ENCODE results near the gene CD180. TPM values are rescaled to one million over a fixed set of nuclear protein-coding genes. Genes with fewer than 3 reads are reported as not detected.

CD180 gene
- total RNA-seq, 1 donor: not detected

- DNase-seq (ENCODE audit: low read depth): no peak
- TF ChIP-seq CTCF (IDR thresholded peaks at IDR 0.05; ENCODE audit: insufficient read depth, low read depth, low read length): no peak
Observed at GRCh38 chr5:67190410-67190809, 6.2 kb downstream of the CD180 start.

GRCh38 chr5:67189931-67190330 lies 6.7 kb downstream of the CD180 start:
- DNase-seq (ENCODE audit: low read depth): no peak
- no peak for TF ChIP-seq CTCF (IDR thresholded peaks at IDR 0.05; ENCODE audit: insufficient read depth, low read depth, low read length)
- H3K4me3 ChIP-seq (ENCODE audit: low read depth, low read length): no peak overlapping the region

More at GRCh38 chr5:67190410-67190809, 6.2 kb downstream of the CD180 start:
- H3K4me3 ChIP-seq (ENCODE audit: low read depth, low read length): no peak overlapping the region

- DNase-seq (ENCODE audit: low read depth): no peak
- H3K4me3 ChIP-seq (ENCODE audit: low read depth, low read length): no peak overlapping the region
- no peak for TF ChIP-seq CTCF (IDR thresholded peaks at IDR 0.05; ENCODE audit: insufficient read depth, low read depth, low read length)
Observed at GRCh38 chr5:67189079-67189354, 7.6 kb downstream of the CD180 start.

GRCh38 chr5:67188274-67189078 lies 8.1 kb downstream of the CD180 start:
- no peak for DNase-seq (ENCODE audit: low read depth)
- TF ChIP-seq CTCF (IDR thresholded peaks at IDR 0.05; ENCODE audit: insufficient read depth, low read depth, low read length): no peak
- H3K4me3 ChIP-seq (ENCODE audit: low read depth, low read length): no peak overlapping the region

GRCh38 chr5:67187006-67187715 lies 9.4 kb downstream of the CD180 start:
- no peak for DNase-seq (ENCODE audit: low read depth)
- TF ChIP-seq CTCF (IDR thresholded peaks at IDR 0.05; ENCODE audit: insufficient read depth, low read depth, low read length): no peak
- H3K4me3 ChIP-seq (ENCODE audit: low read depth, low read length): no peak overlapping the region

- no peak for TF ChIP-seq CTCF (IDR thresholded peaks at IDR 0.05; ENCODE audit: insufficient read depth, low read depth, low read length)
- no peak for DNase-seq (ENCODE audit: low read depth)
- H3K4me3 ChIP-seq (ENCODE audit: low read depth, low read length): no peak overlapping the region
Observed at GRCh38 chr5:67183859-67184258, 12.7 kb downstream of the CD180 start.
